HG03196 (cell line): ENCODE results near the gene ITPRIPL2.

Source experiments
- ATAC-seq: cut with Tn5 transposase; IDR thresholded peaks from one replicate; pipeline ENCODE4 v1.9.1; 2021; ENCODE audit not compliant: unreplicated experiment

ITPRIPL2 gene

DNA sequence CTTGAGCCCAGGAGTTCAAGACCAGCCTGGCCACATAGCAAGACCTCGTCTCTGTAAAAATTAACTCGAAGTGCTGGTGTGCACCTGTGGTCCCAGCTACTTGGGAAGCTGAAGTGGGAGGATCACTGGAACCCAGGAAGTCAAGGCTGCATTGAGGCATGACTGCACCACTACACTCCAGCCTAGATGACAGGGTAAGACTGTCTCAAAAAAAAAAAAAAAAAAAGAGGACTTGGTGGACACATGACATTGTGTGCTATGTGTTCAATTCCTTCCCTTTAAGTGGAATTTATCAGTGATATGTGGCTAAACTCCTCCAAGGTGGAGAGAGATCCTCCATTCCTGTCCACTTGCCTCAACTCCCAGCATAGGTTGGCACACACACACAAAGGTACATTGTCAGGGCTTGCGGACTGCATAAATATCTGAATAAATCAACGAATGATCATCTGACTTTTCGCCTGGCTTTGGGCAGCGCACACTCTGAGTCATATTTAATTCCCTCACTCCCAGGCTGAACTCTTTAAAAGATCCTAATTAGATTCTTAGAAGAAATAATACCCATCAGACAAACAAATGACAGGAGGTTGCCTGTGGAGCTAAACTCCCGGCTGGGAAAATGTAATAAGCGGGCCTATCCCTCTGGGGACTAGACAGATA, 29.3 kb downstream of the ITPRIPL2 start:
- ATAC-seq, result no peak

DNA sequence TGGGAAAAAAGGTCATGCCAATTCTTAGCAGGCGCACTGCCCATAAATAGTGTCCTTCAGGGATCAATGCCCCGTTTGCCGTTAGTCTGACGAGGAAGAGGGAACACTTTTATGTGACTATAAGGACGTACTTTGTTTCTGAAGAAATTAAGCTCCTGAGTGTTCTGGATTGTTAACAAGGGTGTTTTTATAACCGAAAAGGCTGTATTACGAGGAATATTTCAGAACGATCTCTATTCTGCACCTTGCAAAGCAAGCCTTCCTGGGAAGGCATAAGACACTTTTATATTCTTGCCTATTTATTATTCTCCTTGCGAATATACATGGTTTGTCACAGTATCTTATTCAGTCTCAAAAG, 29.8 kb downstream of the ITPRIPL2 start:
- no peak for ATAC-seq

DNA sequence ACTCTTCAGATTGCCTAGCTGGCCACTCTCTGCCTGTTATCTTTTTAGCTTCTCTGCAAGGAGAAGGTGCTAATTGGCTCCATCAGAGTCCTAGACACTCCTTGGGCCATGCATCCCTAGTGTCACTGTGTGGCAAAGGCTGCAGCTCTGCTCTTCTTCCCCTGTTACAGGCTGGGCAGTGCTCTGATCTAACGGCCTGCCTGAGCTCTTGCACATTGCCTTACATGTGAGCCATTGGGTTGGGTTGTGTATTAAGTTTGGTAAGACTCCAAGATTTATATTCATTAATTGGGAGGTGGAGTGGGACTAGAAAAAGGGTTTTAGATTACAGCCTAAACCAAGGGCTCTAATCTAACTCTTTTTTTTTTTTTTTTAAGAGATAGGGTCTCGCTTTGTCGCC, 31.2 kb downstream of the ITPRIPL2 start:
- ATAC-seq, result no peak

DNA sequence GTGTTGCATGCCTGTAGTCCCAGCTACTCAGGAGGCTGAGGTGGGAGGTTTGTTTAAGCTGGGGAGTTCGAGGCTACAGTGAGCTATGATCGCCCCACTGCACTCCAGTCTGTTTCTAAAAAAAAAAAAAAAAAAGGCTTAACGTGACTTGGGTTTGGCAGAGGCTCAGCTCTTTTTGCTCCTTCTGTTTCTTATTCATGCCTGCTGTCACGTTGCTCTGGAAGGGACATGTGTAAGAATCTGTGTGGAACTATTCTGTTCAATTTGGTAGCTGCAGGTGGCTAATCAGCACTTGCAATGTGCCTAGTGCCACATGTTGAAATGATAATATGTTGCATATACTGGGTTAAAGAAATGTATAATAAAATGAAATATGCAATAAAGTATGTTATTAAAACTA, 33.4 kb downstream of the ITPRIPL2 start:
- no peak for ATAC-seq

DNA sequence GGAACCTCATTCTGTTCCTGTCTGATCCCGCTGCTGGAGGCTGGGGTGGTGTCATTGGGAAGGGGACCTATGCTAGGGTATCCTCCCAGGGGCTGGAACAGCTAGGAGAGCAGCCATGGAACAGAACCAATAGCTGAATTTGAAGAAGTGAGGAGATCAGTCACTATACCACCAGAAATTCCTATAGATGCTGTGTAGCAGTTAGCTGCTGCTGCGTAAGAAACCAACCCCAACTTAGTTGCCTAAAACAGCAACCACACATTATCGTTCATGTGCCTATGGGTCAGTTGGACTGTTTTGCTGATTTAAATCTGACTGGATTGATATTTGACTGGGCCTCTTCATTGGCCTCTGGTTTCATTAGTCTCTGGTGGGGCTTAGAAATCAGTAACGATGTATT, 33.9 kb downstream of the ITPRIPL2 start:
- no peak for ATAC-seq

DNA sequence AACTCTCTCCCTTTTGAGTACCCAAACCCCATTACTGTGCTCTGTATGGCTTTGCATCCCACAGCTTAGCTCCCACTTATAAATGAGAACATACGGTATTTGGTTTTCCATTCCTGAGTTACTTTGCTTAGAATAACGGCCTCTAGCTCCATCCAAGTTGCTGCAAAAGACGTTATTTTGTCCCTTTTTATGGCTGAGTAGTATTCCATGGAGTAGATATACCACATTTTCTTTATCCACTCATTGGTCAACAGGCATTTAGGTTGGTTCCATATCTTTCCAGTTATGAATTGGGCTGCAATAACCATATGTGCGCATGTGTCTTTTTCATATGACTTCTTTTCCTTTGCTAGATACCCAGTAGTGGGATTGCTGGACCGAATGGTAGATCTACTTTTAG, 34.4 kb downstream of the ITPRIPL2 start:
- no peak for ATAC-seq

DNA sequence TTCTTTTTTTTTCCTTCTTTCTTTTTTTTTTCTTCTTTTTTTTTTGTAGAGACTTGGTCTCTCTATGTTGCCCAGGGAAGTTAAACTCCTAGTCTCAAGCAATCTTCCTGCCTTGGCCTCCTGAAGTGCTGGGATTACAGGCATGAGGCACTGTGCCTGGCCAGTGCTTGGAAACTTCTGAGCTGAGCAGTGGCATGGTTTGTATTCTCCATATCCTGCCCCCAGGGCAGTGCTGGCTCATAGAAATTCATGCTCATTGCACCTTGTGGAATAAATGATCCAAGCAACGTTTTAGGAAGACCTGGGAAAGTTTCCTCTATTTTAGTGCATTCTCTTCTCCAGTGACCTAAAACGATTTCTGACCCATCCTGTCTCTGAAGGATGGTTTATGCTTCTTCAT, 37.5 kb downstream of the ITPRIPL2 start:
- ATAC-seq, result no peak

DNA sequence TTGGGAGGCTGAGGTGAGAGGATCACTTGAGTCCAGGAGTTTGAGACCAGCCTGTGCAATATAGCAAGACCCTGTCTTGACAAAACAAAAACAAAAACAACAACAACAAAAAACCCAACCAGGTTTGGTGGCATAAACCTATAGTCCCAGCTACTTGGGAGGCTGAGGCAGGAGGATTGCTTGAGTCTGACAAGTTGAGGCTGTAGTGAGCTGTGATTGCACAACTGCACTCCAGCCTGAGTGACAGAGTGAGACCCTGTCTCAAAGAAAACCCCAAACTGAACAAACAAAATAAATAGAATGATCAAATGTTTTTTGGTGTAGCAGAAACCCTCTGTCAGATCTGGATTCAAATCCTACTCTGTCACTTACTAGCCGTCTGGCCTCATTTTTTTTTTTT, 38.3 kb downstream of the ITPRIPL2 start:
- no peak for ATAC-seq

DNA sequence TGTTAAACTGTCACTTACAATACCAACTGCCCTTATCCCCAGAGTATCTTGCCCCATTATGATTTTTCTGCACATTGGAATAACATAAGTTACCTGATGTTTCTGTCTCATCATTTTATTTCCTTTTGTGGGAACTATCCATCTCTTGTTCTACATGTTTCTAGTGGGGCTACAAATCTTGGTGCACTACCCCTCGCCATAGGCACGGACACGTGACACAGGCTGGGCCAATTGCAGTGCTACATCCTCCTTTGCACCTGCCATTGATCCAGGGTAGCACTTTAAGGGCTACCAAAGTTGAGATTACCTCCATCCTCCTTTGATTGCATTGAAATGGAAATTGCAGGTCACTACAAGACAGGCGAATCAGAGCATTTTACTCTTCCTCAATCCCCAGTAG, 40.1 kb downstream of the ITPRIPL2 start:
- no peak for ATAC-seq

DNA sequence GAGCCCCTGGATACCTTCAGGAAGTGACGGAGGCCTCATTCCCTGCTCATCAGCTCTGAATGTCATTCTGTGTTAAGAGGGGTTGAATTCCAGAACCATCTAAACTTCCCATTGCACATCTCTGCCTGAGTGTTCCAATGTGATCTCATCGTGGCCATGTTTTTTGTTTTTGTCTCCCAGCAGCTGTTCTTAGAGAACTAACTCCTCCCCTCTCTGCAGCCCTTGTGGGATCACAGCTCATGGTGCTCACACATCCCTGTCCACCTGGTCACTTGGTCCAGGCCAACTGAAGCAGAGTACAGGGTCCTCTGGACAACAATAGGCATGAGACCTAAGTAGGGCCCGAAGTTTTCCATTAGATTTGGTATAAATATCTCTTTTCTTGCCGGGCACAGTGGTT, 48.3 kb downstream of the ITPRIPL2 start:
- no peak for ATAC-seq

DNA sequence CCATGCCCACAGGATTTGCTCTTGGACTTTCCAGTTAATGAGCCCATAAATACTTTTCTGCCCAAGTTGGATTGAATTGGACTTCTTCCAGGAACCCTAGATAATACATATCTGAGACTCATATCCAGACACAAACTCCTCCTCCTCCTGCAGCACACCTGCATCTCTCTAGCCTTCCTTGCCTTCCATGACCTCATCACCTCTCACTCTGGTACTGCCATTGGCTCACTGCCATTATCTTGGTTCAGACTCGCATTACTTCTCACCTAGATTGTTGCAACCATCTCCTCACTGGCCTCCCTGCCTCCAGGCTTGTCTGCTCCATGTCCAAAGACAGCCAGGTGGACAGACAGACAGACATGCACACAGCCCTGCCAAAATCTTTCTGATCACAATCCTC, 49.5 kb downstream of the ITPRIPL2 start:
- ATAC-seq, result no peak

DNA sequence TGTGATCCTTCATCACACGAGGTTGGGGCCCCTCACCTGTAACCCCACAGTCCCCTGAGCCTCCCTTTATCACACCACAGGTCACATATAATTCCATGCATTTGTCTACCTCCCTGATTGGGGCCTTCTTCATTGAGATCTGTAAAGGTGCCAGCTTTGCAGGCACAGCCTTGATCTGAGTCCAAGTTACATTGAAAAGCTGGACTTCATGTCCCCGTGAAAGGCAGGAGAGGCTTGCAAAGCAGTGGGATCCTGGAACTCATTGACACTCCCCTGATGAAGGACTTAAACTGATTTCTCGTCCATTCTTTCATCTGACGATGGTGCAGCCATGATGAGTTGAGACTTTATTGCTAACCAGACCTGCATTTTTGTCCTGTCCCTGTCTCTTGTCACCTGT, 50.5 kb downstream of the ITPRIPL2 start:
- ATAC-seq, result no peak

DNA sequence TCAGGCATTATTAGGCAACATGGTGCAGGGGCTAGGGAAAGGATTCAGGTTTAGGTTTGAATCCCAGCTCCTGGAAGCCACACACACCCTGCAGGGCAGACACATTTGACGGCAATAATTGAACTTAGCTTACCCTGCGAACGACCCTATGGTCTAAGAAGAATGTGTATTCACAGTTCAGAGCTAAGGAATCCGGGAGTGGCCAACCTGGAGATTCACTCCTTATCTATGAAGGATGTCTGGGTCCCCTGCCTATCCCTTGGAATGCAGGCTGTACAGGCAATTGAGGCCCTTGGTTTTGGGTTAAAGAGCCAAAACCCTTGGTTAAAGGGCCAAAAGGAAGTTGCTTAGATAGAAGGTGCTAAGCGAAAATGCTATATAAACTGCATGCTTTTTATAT, 51.3 kb downstream of the ITPRIPL2 start:
- ATAC-seq, result no peak

DNA sequence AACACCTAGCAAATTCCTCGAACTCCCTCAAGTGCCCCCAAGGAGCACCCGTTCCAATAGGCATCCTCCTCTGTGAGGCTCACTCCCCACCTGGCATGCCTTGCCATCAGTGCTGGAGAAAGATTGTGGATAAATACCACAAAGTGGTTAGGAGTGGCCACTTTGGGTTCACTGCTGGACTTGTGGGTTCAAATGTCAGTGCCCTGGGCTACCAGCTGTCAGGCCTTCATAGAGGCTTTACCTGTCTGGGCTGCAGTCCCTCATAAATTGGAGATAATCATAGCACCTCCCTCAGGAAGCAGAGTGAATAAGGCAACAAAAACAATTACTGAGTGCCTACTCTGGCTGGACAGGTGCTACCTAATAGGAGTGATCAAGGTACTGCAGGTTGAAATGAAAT, 52.7 kb downstream of the ITPRIPL2 start:
- no peak for ATAC-seq

DNA sequence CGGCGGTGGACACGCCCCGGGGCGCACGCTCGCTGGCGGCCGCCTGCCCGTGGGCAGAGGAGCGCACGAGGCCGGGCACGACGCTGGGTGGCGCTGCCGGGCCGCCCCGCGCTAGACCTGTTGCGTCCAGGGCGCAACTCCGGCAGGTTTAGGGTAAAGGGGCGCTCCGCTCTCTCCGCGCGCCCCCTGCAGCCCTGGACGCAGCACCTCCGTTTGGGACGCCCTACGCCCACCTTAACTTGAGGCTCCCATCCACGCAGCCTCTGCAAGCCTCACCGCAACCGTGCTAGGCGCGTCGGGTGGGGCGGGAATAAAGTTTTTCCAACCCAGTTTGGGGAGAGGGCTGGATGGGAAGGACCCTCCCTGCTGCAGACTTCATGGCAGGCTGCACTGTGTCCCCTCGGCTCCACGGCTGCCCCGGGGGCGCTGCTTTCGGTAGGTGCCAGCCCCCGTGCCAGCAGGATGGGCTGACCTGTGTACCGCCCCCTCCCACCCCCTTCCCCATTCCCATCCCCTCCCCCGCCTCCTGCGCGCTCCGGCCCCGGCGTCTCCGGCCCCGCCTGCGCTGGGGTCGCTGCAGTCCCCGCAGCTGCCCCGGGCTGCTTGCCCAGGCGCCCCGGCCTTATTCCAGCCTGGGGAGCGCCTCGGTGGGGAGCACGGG, 54.1 kb downstream of the ITPRIPL2 start, which contains the start of gene SYT17:
Gene SYT17 (plus strand): TSS at position 531 of the 661 bp plus-strand sequence. CDS start 407 bp downstream, outside the sequence.
- ATAC-seq, result no peak

DNA sequence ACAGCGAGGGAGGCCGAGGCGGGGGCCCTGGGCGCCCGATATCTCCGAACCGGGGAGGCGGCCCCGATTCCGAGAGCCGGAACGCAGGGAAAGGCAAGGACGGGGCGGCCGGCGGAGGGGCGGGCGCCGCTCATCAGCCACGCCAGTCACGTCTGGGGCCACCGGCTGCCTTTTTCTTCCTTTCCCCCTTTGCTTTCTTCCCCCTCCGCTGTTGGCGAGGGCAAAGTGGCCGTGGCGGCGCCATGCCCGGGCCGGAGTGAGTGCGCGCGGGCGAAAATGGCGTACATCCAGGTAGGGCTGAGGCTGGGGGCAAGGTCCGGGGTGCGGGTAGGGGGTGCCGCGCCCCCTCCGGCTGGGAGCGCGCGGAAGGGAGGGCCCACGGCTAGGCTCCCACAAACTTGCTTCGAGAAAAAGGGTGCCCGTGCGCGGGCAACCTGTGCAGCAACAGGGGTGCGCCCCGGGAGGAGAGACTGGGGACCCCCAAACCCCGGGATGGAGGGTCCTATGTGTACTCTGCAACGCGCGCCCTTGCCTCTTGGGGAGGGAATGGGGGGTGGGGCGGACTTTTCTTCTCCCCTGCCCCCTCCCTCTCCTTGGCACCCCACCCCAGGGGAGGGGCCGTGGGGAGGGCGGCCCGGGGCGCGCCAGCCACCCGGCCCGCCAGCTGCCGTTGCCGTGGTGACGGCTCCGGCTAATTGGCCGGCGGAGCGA, 54.8 kb downstream of the ITPRIPL2 start:
- no peak for ATAC-seq

DNA sequence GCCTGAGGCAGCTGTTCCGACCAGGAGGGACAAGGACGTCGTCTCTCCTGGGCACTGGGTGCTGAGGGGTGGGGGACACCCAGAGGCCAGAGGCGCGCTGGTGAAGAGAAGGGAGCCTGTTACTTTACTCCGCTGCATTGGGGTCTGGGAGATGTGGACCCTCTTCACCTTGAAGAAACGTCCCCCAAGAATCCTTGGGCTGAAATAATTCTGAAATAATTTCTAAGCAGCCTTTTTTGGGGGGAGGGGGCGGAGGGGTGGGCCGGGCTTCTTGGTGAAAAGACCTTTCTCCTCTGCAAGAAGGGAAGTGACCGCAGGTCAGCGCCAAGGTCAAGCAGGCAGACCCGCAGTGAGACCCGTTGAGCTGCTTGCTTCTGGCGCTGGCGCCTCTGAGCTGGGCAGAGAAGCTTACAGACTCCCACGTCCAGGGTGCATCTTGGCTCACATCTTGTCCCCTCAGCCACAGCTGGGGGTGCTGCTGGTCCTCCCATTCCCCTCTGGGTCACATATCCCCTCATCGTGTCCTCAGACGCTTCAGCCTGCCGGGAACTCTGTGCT, 55.4 kb downstream of the ITPRIPL2 start:
- ATAC-seq, result no peak

DNA sequence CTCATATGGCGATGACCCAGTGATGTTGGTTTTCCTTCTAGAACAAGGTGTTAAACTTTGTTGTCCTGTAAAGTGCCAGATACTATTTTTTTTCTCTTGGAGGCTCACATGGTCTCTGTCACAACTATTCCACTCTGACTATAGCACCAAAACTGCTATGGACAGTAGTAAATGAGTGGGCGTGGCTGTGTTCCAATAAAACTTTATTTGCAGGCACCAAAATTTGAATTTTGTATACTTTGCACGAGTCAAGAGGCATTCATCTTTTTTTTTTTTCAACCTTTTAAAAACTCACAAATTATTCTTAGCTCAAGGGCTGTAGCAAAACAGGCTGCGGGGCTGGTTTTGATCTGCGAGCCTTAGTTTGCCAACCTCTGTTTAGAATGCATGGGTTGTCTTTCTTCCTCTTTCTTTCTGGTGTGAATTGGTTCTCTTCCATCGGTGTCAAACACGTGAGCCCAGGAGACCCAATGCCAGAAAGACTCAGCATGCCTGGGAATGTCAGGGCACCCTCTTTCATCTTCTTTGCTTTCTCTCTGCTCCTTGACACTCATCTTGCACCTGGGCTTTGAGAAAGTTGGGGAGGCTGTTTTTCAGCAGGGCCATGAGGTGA, 56.4 kb downstream of the ITPRIPL2 start:
- ATAC-seq, result no peak
